H1 (cell line): ENCODE data around the gene LAMA4. TPM values are rescaled to one million over a fixed set of nuclear protein-coding genes. Genes with fewer than 3 reads are reported as not detected.

Experiments
- ASH2L ChIP-seq: fragments of 200-600, 300-600 bp; sonication (generic); IDR thresholded peaks from one replicate; pipeline ENCODE4 v1.7.1; 2017; ENCODE audit warnings: low read length
- BCL11A ChIP-seq, 2 experiments: IDR thresholded peaks; one replicate each; pipeline ENCODE4 v1.6.1; 2011; ENCODE audit warnings: low read depth in 2 of 2, low read length in 2 of 2, mild to moderate bottlenecking in 2 of 2
- BRCA1 ChIP-seq: IDR thresholded peaks from 2 replicates; pipeline ENCODE4 v1.6.1; 2012; ENCODE audit warnings: low read depth, low read length, improper control_type of control experiment
- CHD7 ChIP-seq: fragments of 300-600 bp; sonication (generic); IDR thresholded peaks from 2 replicates; pipeline ENCODE4 v1.7.1; 2012; ENCODE audit warnings: low read length, moderate library complexity, mild to moderate bottlenecking, inconsistent platforms; ENCODE audit not compliant: insufficient replicate concordance
- SAP30 ChIP-seq: fragments of 300-600 bp; sonication (generic); IDR thresholded peaks from 2 replicates; pipeline ENCODE4 v1.7.1; 2012; ENCODE audit warnings: low read length, moderate library complexity, mild to moderate bottlenecking, inconsistent platforms; ENCODE audit not compliant: insufficient read depth, insufficient replicate concordance
- TAF7 ChIP-seq: optimal IDR thresholded peaks from 2 replicates; pipeline ENCODE3; 2011; ENCODE audit warnings: low read depth, mild to moderate bottlenecking, inconsistent platforms, low read length, moderate library complexity, borderline replicate concordance
- TEAD4 ChIP-seq: IDR thresholded peaks from 2 replicates; pipeline ENCODE4 v1.6.1; 2012; ENCODE audit warnings: low read depth, low read length, inconsistent platforms, mixed read lengths
- polyA plus RNA-seq, 7 experiments: library from polyadenylated mRNA; depleted of rRNA in 3 of 7; stranded (reverse) in 5 of 7; unstranded in 2 of 7; fragments of >200 nt in 5 of 7; fragments of 200-250 nt in 2 of 7; gene quantifications; 1 replicate in 5 of 7; 2 replicates in 1 of 7; 4 replicates in 1 of 7; pipeline versions ENCODE4 v1.2.1 to v1.2.3, GENCODE V29; 2011 to 2013; ENCODE audit warnings: missing spikeins in 2 of 7, mixed read lengths in 2 of 7
- total RNA-seq: library from RNA; stranded (reverse); fragmentation: NEBNext Ultra II Directional; extraction: Animal tissue kit (Norgen Biotek cat#: 25700); gene quantifications from 2 replicates; pipeline ENCODE4 v1.2.1, GENCODE V29; 2021

Gene LAMA4
- total and polyA plus RNA-seq, 2 of the 8 experiments (the other 6 are each of a cell fraction or from before 2014, with no cell fraction given): 0.95 to 1.5 TPM

GRCh38 chr6:112269979-112270566 lies 15.7 kb upstream of the LAMA4 start (continued):
- TF ChIP-seq CHD7: no peak
- no peak for TF ChIP-seq BCL11A (IDR thresholded peaks at IDR 0.05; ENCODE audit: low read depth in 2 of 2, low read length in 2 of 2)
- no peak for TF ChIP-seq BRCA1
- no peak for TF ChIP-seq TEAD4
- no peak for TF ChIP-seq ASH2L
- TF ChIP-seq SAP30: no peak
- TF ChIP-seq TAF7: no peak
